ENCODE measurements around the gene KRTAP10-4. TPM values are rescaled to one million over a fixed set of nuclear protein-coding genes. Genes with fewer than 3 reads are reported as not detected.

KRTAP10-4 gene
- total and polyA plus RNA-seq, 2 donors (not counting 1 experiment from before 2014, with no cell fraction given): not detected

DNA sequence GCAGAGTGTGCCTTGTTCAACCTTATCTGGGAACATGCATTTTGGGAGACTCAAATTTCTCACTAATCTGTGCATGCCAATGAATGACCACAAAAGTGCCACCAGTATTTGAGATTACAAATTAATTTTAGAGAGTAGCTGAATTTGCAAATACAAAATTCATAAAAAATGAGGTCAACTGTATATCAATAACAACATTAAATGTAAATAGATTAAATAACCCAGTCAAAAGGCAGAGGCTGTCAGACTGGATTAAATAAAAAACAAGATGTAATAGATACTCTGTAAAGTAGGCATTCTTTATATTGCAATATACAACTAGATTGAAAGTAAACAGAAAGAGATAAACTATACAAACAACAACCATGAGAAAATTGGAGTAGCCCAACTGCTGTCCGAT is 9.4 kb upstream of the KRTAP10-4 start:
- Histone ChIP-seq H3K36me3 (ENCODE audit: control insufficient read depth, insufficient read depth, low read length) (no peaks in the 10 kb centered on the region), H3K4me1 (ENCODE audit: control insufficient read depth, extremely low read depth, insufficient read depth, low read length) (no peaks in the 10 kb centered on the region), H2AFZ (ENCODE audit: low read length) (no peak overlapping the region), H3K27me3 (ENCODE audit: control insufficient read depth, insufficient read depth, low read length) (no peaks in the 10 kb centered on the region), H3K9ac (ENCODE audit: insufficient read depth, low read length) (no peak overlapping the region), H3K79me2 (ENCODE audit: control insufficient read depth, insufficient read depth, low read length) (no peaks in the 10 kb centered on the region), H3K27ac (ENCODE audit: insufficient read depth, low read length) (no peak overlapping the region), H3K4me2 (ENCODE audit: extremely low read depth, insufficient read depth, low read length) (no peak overlapping the region), H3K9me3 (ENCODE audit: control insufficient read depth, insufficient read depth, low read depth, low read length) (no peaks in the 10 kb centered on the region), H3K4me3 (replicated peaks in 1 of 4; ENCODE audit: control extremely low read depth in 1 of 4, insufficient read depth in 1 of 4, low read depth in 3 of 4, low read length in 4 of 4) (no peak overlapping the region), H4K20me1 (ENCODE audit: control insufficient read depth, extremely low read depth, insufficient read depth, low read length) (no peaks in the 10 kb centered on the region)
- no peak for DNase-seq (ENCODE audit: low read depth in 2 of 2)
- TF ChIP-seq EZH2 (IDR thresholded peaks at IDR 0.05; ENCODE audit: low read length, missing control alignments): no peak
- TF ChIP-seq, protein P1, sequence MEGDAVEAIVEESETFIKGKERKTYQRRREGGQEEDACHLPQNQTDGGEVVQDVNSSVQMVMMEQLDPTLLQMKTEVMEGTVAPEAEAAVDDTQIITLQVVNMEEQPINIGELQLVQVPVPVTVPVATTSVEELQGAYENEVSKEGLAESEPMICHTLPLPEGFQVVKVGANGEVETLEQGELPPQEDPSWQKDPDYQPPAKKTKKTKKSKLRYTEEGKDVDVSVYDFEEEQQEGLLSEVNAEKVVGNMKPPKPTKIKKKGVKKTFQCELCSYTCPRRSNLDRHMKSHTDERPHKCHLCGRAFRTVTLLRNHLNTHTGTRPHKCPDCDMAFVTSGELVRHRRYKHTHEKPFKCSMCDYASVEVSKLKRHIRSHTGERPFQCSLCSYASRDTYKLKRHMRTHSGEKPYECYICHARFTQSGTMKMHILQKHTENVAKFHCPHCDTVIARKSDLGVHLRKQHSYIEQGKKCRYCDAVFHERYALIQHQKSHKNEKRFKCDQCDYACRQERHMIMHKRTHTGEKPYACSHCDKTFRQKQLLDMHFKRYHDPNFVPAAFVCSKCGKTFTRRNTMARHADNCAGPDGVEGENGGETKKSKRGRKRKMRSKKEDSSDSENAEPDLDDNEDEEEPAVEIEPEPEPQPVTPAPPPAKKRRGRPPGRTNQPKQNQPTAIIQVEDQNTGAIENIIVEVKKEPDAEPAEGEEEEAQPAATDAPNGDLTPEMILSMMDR (conservative IDR thresholded peaks at IDR 0.05 in 1 of 2, IDR thresholded peaks at IDR 0.05 in 1 of 2; ENCODE audit: low read depth in 1 of 2, low read length in 2 of 2): no peak

DNA sequence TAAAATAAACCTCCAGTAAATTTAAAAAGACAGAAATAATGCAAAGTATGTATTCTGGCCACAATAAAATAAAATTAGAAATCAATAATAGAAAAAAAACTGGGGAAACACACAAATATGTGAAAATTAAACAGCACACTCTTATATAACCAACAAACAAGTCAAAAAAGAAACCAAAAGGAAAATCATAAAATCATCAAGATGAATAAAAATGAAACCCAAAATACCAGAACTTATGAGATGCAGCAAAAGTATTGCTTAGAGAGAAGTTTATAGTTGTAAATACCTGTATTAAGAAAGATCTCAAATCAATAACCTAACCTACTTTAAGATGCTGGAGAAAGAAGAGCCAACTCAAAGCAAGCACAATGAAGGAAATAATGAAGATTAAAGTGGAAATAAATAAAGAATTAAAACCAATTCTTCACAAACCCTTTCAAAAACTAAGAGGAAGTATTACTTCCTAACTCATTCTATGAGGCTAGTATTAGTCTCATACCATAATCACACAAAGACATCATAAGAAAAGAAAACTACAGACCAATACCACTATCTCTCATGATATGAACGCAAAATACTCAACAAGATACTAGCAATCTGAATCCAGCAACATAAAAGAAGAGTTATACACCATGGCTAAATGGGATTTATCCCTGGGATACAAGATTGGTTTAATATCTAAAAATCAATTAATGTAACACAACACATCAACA is 8.5 kb upstream of the KRTAP10-4 start:
- Histone ChIP-seq H3K79me2 (ENCODE audit: control insufficient read depth, insufficient read depth, low read length) (no peaks in the 10 kb centered on the region), H3K4me1 (ENCODE audit: control insufficient read depth, extremely low read depth, insufficient read depth, low read length) (no peaks in the 10 kb centered on the region), H3K36me3 (ENCODE audit: control insufficient read depth, insufficient read depth, low read length) (no peaks in the 10 kb centered on the region), H3K4me3 (replicated peaks in 1 of 4; ENCODE audit: control extremely low read depth in 1 of 4, insufficient read depth in 1 of 4, low read depth in 3 of 4, low read length in 4 of 4) (no peak overlapping the region), H3K4me2 (ENCODE audit: extremely low read depth, insufficient read depth, low read length) (no peak overlapping the region), H3K27me3 (ENCODE audit: control insufficient read depth, insufficient read depth, low read length) (no peaks in the 10 kb centered on the region), H4K20me1 (ENCODE audit: control insufficient read depth, extremely low read depth, insufficient read depth, low read length) (no peaks in the 10 kb centered on the region), H3K27ac (ENCODE audit: insufficient read depth, low read length) (no peak overlapping the region), H3K9ac (ENCODE audit: insufficient read depth, low read length) (no peak overlapping the region), H3K9me3 (ENCODE audit: control insufficient read depth, insufficient read depth, low read depth, low read length) (no peaks in the 10 kb centered on the region), H2AFZ (ENCODE audit: low read length) (no peak overlapping the region)
- TF ChIP-seq EZH2 (IDR thresholded peaks at IDR 0.05; ENCODE audit: low read length, missing control alignments): no peak
- TF ChIP-seq, protein P1 (conservative IDR thresholded peaks at IDR 0.05 in 1 of 2, IDR thresholded peaks at IDR 0.05 in 1 of 2; ENCODE audit: low read depth in 1 of 2, low read length in 2 of 2): no peak
- no peak for DNase-seq (ENCODE audit: low read depth in 2 of 2)

DNA sequence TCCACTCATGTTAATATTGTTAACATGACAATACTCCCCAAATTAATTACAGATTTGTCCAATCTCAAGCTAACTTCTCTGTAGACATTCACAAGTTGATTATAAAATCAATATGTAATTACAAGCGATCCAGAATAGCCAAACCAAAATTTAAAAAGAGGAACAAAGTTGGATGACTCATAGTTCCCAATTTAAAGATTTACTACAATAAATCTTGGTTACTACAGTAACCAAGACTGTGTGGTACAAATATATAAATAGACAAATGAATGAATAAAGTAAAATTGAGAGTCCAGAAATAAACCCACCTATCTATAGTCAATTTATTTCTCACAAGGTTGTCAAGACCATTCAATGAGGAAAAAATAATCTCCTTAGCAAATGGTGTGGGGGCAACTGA is 7.1 kb upstream of the KRTAP10-4 start:
- no peaks in the 10 kb centered on the region for H4K20me1 ChIP-seq (ENCODE audit: control insufficient read depth, extremely low read depth, insufficient read depth, low read length)
- H3K9ac ChIP-seq (ENCODE audit: insufficient read depth, low read length): no peak overlapping the region
- no peaks in the 10 kb centered on the region for H3K36me3 ChIP-seq (ENCODE audit: control insufficient read depth, insufficient read depth, low read length)
- H3K4me1 ChIP-seq (ENCODE audit: control insufficient read depth, extremely low read depth, insufficient read depth, low read length): no peaks in the 10 kb centered on the region
- H3K4me2 ChIP-seq (ENCODE audit: extremely low read depth, insufficient read depth, low read length): no peak overlapping the region
- H2AFZ ChIP-seq (ENCODE audit: low read length): no peak overlapping the region
- no peaks in the 10 kb centered on the region for H3K79me2 ChIP-seq (ENCODE audit: control insufficient read depth, insufficient read depth, low read length)
- no peaks in the 10 kb centered on the region for H3K9me3 ChIP-seq (ENCODE audit: control insufficient read depth, insufficient read depth, low read depth, low read length)
- TF ChIP-seq EZH2 (IDR thresholded peaks at IDR 0.05; ENCODE audit: low read length, missing control alignments): no peak
- TF ChIP-seq, protein P1 (conservative IDR thresholded peaks at IDR 0.05 in 1 of 2, IDR thresholded peaks at IDR 0.05 in 1 of 2; ENCODE audit: low read depth in 1 of 2, low read length in 2 of 2): no peak
- H3K27me3 ChIP-seq (ENCODE audit: control insufficient read depth, insufficient read depth, low read length): no peaks in the 10 kb centered on the region
- DNase-seq (ENCODE audit: low read depth in 2 of 2): no peak
- no peak overlapping the region for H3K27ac ChIP-seq (ENCODE audit: insufficient read depth, low read length)
- H3K4me3 ChIP-seq (replicated peaks in 1 of 4; ENCODE audit: control extremely low read depth in 1 of 4, insufficient read depth in 1 of 4, low read depth in 3 of 4, low read length in 4 of 4): no peak overlapping the region
